ENCODE results near the gene CEACAM7. TPM values are rescaled to one million over a fixed set of nuclear protein-coding genes. Genes with fewer than 3 reads are reported as not detected.

Gene CEACAM7
- total and polyA plus RNA-seq, 2 donors from 2014 or later = 0.16 TPM; not detected in 1

GRCh38 chr19:41697198-41697855, 9.3 kb upstream of the CEACAM7 start:
- intact Hi-C loops (cut with DNase I) = no loop called here
- Histone ChIP-seq H3K9me3 (ENCODE audit: control insufficient read depth in 2 of 3, insufficient read depth in 1 of 3, low read length in 3 of 3) (no peaks in the 10 kb centered on the region), H3K4me1 (ENCODE audit: control insufficient read depth in 2 of 3, insufficient read depth in 2 of 3, low read depth in 1 of 3, low read length in 3 of 3) (no peaks in the 10 kb centered on the region), H3K27ac (ENCODE audit: low read depth in 2 of 2, low read length in 2 of 2) (no peak overlapping the region), H3K9ac (ENCODE audit: low read length in 3 of 3) (no peak overlapping the region), H3K36me3 (ENCODE audit: control insufficient read depth in 2 of 3, insufficient read depth in 3 of 3, low read length in 3 of 3) (no peaks in the 10 kb centered on the region), H3K27me3 (ENCODE audit: control insufficient read depth, insufficient read depth, low read length) (no peaks in the 10 kb centered on the region), H3K4me3 (ENCODE audit: low read length in 3 of 3) (no peak overlapping the region)
- TF ChIP-seq CTCF (IDR thresholded peaks at IDR 0.05; ENCODE audit: borderline replicate concordance, extremely low read depth, insufficient read depth) = no peak
- DNase-seq = peak in 1 of 5 donors; percentile 1
- FAIRE-seq = no peak

- no peaks in the 10 kb centered on the region for H3K9me3 ChIP-seq (ENCODE audit: control insufficient read depth in 2 of 3, insufficient read depth in 1 of 3, low read length in 3 of 3)
- no peak for FAIRE-seq
- H3K9ac ChIP-seq (ENCODE audit: low read length in 3 of 3) = no peak overlapping the region
- H3K4me1 ChIP-seq (ENCODE audit: control insufficient read depth in 2 of 3, insufficient read depth in 2 of 3, low read depth in 1 of 3, low read length in 3 of 3) = no peaks in the 10 kb centered on the region
- no peak overlapping the region for H3K27ac ChIP-seq (ENCODE audit: low read depth in 2 of 2, low read length in 2 of 2)
- H3K27me3 ChIP-seq (ENCODE audit: control insufficient read depth, insufficient read depth, low read length) = no peaks in the 10 kb centered on the region
- no peak overlapping the region for H3K4me3 ChIP-seq (ENCODE audit: low read length in 3 of 3)
- peak in 3 of 5 donors; percentile 25 to 62 (median 30) for DNase-seq
- intact Hi-C loops (cut with DNase I) = no loop called here
- H3K36me3 ChIP-seq (ENCODE audit: control insufficient read depth in 2 of 3, insufficient read depth in 3 of 3, low read length in 3 of 3) = no peaks in the 10 kb centered on the region
- TF ChIP-seq CTCF (IDR thresholded peaks at IDR 0.05; ENCODE audit: borderline replicate concordance, extremely low read depth, insufficient read depth) = no peak
Observed at GRCh38 chr19:41696402-41697197, 8.5 kb upstream of the CEACAM7 start.

GRCh38 chr19:41695745-41696144, 7.7 kb upstream of the CEACAM7 start:
- no peak overlapping the region for H3K9ac ChIP-seq (ENCODE audit: low read length in 3 of 3)
- no peaks in the 10 kb centered on the region for H3K9me3 ChIP-seq (ENCODE audit: control insufficient read depth in 2 of 3, insufficient read depth in 1 of 3, low read length in 3 of 3)
- FAIRE-seq (no peak), DNase-seq (no peak)
- no peak for TF ChIP-seq CTCF (IDR thresholded peaks at IDR 0.05; ENCODE audit: borderline replicate concordance, extremely low read depth, insufficient read depth)
- no peak overlapping the region for H3K27ac ChIP-seq (ENCODE audit: low read depth in 2 of 2, low read length in 2 of 2)
- H3K27me3 ChIP-seq (ENCODE audit: control insufficient read depth, insufficient read depth, low read length) = no peaks in the 10 kb centered on the region
- H3K4me1 ChIP-seq (ENCODE audit: control insufficient read depth in 2 of 3, insufficient read depth in 2 of 3, low read depth in 1 of 3, low read length in 3 of 3) = no peaks in the 10 kb centered on the region
- H3K36me3 ChIP-seq (ENCODE audit: control insufficient read depth in 2 of 3, insufficient read depth in 3 of 3, low read length in 3 of 3) = no peaks in the 10 kb centered on the region
- intact Hi-C loops (cut with DNase I) = no loop called here
- H3K4me3 ChIP-seq (ENCODE audit: low read length in 3 of 3) = no peak overlapping the region
